HG03175 (cell line): ENCODE data around the gene SCYL3.
"Not testable (repeated sequence)": the region's sequence is repeated elsewhere in the genome, so short reads cannot be mapped to it uniquely, and the experiment has no call there.

ENCODE experiments used
- ATAC-seq: cut with Tn5 transposase; IDR thresholded peaks from one replicate; pipeline ENCODE4 v1.9.1; 2021; ENCODE audit warnings: mild to moderate bottlenecking, moderate library complexity; ENCODE audit not compliant: unreplicated experiment

Gene SCYL3, protein sequence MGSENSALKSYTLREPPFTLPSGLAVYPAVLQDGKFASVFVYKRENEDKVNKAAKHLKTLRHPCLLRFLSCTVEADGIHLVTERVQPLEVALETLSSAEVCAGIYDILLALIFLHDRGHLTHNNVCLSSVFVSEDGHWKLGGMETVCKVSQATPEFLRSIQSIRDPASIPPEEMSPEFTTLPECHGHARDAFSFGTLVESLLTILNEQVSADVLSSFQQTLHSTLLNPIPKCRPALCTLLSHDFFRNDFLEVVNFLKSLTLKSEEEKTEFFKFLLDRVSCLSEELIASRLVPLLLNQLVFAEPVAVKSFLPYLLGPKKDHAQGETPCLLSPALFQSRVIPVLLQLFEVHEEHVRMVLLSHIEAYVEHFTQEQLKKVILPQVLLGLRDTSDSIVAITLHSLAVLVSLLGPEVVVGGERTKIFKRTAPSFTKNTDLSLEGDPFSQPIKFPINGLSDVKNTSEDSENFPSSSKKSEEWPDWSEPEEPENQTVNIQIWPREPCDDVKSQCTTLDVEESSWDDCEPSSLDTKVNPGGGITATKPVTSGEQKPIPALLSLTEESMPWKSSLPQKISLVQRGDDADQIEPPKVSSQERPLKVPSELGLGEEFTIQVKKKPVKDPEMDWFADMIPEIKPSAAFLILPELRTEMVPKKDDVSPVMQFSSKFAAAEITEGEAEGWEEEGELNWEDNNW

DNA sequence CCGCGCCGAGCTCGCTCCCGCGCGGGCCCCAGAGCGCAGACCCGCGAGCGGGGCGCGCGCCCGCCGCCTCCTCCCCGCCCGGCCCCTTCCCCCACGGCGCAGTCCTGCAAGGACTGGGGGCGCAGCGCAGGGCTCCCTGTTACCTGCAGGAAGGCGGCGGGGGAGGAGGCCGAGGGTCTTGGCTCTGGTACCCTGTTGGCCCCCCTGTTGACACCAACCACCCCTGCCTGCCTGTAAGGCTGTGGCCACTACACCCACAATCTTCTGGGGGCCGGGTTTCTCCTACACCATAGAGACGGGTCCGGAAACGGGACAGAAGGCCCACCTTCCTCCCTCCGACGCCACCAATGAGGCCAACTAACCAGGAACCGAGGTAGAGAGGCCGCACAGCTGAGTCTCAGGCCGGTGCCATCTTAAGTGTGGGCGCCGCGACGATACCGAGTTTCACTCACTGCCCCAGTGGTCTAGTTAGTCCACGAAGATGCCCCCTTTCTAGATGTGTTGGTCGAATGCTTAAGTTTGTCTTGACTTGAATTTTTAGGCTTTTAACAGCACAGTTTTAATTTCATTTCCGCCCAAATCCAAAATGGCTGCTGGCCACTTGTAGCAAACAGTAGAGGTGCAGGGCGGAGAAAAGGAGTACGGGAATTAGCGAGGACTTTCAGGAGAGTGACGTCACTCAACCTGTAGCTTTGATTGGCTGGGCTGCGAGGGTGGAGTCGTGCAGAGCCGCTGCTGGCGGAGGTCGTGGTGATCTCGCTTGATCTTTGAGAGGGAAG is at the start of gene SCYL3:
Gene SCYL3 (minus strand): TSS at position 252 of the 779 bp plus-strand sequence. CDS start 5,056 bp downstream, outside the sequence.
- peak; percentile 89 for ATAC-seq

DNA sequence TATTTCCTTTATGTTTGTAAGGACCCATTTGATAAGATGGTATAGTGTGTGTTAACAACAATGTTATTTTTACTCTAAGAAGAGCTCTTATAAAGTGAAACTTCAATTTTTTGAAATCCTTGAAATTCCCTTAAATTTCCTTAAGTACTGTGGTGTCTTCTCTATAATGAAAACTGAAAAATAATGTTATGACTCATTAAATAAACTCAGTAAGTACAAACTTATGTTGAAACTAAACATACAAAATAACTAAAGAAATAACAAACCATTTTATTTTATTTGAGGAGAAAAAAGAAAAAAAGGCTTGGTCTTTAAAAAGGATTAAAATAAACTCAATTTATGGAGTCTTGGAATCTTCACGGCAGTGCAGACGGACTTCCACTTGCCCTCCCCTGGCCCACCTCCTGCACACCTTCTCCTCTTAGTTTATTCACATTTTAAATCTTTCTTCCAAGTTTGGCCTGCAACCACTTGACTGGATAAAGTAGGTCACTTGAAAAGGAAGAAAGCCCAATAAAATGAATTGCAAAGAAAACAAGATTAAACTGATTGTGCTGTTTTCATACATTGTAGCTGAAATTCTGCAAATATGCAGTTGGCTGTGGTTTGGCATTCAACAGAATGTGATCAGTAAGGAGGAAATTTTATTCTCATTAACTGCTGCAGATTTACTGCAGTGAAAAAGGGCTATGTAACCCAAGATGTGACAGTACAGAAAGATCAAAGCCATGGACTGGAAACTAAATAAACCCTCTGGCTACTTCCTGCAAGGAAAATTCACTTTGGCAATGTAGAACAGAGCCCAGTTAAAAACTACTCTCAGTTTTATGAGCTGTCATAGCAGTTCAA is 48.5 kb upstream of the SCYL3 start:
- ATAC-seq = no peak

DNA sequence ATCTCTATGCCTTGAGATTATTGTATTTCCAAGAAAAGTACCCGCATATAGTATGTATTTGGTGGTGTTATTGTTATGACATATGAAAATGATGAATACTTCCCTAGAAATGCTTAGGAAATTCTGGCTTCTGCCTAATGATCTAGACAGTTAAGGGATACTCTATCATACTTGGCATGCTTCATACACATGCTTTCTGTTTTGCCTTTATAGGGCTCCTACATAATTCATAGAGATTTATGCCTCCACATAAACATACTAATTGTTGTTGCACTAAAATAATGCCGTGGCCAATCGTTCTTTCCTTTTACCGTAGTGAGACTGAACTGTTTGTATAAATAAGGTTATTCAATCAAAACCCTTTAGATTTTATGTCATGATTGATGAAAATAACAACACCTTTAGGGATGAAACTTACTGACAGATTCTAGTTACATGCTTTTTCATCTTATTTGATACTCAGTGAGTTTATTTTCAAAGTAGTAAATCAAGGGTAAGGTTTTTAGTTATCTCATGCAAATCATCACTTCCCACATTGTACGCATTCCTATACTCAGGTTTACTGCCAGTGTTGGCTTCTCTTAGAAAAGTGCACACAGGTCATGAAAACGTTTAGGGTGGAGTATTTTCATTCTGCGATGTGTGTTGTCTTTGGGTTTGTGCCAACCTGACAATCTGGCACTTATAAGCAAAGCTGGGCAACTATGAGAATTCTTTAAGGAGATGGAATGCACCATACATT is 40.5 kb upstream of the SCYL3 start:
- ATAC-seq = no peak

DNA sequence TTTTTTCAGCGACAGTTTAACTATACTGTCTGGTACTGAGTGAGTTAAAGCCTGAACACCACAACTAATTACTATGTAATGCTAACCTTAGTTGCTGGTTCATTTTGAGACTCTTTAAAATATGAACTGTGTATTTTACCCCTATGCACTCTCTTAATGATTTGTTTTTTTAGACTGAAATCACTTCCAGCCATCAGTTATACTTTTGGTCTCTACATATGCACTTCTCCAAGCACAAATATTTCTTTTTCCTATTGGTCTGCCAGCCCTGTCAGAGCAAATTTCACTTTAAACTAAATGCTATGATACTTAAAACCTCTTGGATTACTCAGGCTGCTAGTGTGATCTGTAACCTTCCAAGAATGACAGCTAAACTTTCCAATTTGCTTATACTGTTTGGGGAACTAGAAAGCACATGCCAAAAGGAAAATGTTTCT is 38.1 kb upstream of the SCYL3 start:
- ATAC-seq = no peak

DNA sequence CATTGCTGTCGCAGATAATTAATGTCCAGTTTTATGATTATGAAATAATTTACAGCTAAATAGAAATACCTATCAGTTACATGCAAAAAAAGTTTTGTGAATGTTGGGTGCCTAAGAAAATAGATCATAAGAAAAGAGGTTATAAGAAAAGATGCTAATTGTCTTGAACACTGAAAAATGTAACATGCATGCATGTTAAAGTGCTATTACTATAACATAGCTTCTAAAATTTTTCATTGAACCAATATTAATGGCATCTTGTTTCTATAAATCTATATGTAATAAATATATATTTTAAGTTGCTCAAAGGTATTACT is 35.5 kb upstream of the SCYL3 start:
- no peak for ATAC-seq

DNA sequence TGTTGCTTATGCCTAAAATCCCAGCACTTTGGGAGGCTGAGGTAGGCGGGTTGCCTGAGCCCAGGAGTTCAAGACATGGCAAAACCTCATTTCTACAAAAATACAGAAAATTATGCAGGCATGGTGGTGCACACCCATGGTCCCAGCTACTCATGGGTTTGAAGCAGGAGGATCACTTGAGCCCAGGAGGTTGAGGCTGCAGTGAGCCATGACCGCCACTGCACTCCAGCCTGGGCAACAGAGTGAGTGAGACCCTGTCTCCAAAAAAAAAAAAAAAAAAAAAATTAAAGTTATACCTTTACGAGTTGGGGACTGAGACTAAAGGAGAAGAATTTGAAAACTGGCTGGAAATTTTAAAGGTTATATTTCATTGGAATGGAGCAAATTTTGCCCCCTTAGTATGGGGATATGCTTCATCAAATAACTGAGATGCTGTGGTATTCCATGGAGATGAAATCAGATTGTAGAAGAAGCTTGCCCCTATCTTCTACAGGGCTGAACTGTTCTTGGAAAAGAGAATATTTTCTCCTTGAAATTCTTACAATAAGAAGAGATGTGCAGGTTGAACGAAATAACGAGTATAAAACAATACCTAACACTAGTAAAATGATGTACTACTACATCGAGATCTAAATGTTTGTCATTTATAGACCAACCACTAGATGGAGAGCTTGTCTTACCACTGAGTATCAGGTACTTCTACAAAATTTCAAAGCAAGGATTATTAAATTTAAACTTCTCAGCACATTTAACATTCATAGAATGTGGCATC is 34.9 kb upstream of the SCYL3 start:
- peak; percentile 89 for ATAC-seq

DNA sequence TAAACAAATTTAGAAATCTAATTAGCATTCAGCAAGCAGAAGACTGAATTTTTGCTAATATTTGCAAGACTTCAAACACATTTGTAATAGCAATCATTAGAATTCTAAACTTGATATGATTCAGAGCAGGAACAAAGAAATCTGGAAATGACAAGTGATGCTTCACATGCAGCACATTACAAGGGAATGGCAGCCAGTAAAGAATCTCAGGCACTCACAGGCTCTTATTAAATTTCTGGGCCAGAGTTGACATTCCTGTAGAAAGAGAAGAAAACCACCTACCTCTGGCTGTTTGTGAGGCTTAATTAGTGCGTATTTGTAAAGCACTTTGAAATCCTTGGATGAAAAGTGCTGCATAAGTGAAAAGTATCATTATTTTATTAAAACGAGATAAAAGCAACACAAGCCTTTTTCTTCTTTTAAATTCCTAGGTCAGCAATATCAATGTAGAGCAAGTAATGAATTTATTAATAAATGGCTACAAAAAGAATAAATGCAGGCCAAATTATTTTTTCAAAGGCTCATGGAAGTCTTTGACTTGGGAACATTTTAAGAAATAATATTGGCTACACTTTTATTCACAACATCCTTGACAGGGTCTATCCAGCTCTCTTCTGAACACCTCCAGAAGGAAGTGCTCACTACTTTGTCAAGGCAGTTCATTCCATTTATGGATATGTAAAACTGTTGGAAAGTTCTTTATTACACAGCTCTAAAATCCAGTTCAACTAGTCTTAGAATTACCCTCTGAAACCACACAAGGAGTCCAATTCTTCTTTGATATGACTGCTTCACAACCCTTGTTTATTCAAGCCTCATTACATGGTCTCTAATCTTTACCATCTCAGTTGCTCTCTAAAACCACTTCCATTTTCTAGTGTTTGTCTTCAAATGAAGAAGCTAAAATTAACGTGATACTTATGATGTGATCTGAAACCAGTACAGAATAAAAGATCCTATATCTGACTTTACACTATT is 32.1 kb upstream of the SCYL3 start:
- no peak for ATAC-seq

DNA sequence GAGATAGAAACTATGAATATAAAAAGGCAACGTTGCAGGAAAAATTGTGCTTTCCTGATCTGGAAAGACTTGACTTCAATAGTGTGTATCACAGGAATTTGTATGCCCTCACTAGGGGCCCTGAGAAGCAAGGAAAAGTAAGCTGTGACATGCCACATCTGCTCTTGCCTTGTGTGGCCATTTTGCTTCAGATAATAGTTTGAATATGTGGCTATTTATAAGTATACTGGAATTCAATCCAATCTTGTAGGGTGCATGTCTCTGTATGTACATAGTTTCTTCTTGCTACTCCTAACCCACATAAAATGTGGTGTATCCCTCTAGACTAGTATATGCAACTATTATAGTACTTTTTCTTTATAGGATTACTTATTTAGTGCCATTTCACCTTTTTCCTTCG is 31.1 kb upstream of the SCYL3 start:
- no peak for ATAC-seq

DNA sequence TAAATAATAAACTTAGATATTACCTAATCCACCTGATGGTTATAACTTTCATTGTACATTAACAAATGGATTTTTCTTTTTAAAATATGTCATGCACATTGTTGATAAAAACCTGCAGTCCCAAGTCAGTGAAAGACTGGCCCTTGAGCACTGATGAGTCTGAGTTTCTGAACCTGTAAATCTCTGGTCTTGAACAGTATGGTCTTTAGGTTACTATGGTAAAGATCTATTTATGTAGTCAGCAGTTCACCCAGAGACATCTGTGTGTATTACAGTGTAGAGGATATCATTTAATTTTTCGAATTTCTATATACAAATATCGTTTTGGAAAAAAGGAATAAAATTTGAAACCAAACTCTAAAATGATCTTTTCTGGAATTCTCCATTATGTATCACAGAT is 30.4 kb upstream of the SCYL3 start:
- no peak for ATAC-seq

DNA sequence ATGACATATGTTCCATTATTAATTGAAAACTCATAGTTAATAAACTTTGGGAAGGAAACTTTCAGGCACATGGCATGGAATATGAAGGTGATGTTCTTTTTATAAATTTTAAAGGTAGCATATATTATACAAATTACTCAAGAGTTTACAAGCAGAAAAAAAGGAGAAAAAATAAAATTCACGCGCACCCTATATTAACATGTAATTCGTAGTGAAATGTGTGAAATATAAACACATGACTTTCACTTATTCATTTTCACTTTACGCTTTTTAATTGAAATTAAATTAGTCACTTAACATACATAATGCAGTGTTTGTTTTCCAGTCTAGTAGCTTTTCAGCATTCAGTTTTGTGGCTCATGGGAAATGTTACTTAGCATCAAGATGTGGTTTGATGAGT is 27.4 kb upstream of the SCYL3 start:
- no peak for ATAC-seq

DNA sequence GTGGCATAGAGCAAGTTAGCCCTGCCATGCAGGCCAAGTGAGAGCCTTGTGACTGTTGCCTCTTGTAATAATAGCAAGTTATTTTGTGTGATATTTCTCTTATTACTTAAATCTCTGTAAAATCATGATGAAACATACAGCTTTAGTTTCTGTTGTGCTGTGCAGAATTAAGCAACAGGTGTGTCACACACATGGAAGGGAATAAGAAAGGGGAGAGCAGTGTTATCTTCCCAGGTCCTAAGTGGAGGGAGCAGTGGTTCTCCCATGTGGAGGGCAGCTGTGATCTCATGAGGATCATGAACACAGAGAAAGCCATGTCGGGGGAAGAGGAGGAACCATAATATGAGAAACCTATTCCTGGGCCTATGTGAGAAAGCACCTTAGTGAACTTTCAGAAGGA is 25.2 kb upstream of the SCYL3 start:
- ATAC-seq = no peak

DNA sequence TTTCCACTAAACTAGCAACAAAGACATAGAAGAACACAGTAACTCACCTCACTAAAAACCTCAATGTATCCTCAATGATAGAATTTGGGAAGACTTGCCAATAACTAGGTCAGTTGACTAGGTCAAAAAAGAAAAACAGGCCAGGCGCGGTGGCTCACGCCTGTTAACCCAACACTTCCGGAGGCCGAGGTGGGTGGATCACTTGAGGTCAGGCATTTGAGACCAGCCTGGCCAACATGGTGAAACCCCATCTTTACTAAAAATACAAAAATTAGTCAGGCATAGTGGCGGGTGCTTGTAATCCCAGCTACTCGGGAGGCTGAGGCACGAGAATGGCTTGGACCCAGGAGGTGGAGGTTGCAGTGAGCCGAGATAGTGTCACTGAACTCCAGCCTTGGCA is 24.5 kb upstream of the SCYL3 start:
- not testable (repeated sequence) for ATAC-seq

DNA sequence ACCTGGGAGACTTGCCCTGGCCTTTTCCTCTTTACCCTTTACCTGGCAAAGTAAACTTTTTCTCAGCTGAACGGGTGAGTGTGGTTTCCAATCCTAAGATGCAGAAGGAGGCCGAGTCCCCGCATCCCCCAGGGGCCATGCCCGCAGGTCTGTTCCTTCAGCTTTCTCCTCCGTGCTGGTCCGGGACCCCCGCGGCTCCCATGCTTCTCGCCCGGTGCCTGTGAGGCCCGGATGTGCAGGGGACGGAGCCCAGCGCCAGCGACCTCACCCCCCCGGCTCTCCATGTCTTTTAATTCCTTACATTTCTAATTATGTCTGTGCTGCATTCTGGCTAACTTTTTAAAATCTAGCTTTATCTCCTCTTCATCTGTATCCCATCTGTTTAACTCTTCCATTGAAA is 21.5 kb upstream of the SCYL3 start:
- ATAC-seq = no peak

DNA sequence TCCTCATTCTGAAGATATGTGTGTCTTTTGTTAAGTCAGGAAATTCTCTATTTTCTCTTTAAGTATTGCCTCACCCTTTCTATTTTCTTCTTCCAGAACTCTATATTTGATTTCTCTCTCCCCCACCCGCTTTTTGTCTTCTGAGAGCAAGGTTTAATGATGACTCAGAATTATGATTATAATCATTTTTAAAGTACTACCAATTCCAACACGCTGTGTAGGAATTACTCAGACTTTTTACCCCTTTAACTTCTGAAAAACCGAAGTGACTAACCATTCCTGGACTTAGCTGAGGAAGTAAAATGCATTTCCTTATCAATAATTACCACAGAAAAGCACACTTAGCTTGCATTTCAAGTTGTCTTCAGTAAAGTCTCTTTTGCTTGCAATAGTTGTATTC is 20.8 kb upstream of the SCYL3 start:
- ATAC-seq = no peak

DNA sequence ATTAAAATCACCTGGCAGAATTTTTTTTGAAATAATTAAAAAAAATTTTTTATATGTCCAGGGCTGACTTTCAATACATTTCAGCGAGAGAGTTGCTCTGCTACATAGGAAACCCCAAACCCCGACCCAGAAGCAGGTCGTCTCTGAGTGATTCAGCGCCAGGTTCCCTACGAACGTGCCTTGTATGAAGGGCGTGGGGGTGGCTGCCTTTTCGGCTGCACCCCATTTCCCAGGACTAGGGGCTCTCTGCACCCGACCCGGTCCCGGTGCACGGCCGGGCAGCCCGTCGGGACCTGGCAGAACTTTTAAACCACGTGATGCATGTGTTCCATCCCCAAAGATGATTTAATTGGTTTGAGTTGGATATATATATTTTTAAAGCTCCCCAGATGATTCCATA is 15.8 kb upstream of the SCYL3 start:
- no peak for ATAC-seq

DNA sequence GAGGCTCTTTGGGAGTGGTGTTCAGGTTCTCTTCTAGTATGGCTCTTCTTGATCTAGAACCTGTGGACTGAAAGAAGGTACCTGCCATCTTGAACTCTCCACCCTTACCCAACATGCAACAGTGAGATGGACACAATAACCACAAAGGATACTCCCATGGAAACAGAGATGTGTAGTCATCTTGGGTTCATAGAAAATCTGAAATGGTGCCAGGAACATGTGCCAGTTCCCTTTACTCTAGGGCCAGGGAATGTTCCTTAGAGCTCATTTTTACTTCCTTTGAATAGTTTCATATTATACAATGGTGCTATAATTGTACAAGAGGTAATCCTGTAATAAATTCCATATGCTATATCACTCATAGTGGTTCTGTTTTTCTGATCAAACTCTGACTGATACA is 13.2 kb upstream of the SCYL3 start:
- ATAC-seq = no peak

DNA sequence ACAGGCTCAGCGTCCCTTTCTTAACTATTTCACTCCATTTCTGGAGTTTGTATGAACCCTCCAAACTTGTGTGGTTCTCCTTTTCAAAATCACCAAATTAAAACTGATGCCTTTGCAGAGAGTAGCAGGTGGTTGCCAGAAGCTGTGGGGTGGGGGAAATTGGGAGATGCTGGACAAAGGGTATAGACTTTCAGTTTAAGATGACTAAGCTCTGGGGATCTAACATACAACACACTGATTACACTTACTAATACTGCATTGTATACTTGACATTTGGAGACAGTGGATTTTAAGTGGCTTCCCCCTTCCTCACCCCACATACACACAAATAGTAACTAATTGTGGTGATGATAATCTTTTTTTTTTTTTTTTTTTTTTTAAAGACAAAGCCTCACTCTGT is 11.1 kb upstream of the SCYL3 start:
- no peak for ATAC-seq

DNA sequence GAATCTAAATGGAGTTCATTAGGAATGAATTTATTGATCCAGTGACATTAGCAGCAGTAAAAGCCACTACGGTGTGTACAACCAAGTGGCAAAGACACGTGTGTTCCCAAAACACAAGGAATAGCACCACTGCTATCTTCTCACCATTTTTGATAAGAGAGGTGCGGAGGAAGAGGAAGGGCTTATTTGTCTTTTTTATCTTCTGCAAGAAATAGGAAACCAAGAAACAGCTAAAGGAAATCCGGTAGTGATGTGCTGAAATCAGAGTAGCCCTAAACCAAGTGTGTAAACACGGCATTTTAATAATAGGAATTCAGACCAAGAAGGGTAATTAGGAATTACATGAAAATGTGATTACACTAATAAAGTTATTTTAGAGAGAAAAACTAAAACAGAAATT is 9.1 kb upstream of the SCYL3 start:
- no peak for ATAC-seq
